ENCODE results near the gene ADH1C.
A peak's percentile ranks its signal among the peaks of the same experiment; 100 is the strongest.
"Not testable (repeated sequence)": the region's sequence is repeated elsewhere in the genome, so short reads cannot be mapped to it uniquely, and the experiment has no call there.

Gene ADH1C

GRCh38 chr4:99352602-99353537, at the start of gene ADH1C:
TSS of gene ADH1C (minus strand) at chr4:99352746. CDS start at chr4:99352675, 71 bp downstream.
- FAIRE-seq (no peak), DNase-seq (ENCODE audit: extremely low spot score, insufficient read length, low read depth) (no peak)

- FAIRE-seq = no peak
These were observed 48.3 kb upstream of the ADH1C start for GRCh38 chr4:99400831-99401230.

GRCh38 chr4:99399017-99399416, 46.5 kb upstream of the ADH1C start:
- DNase-seq (ENCODE audit: extremely low spot score, insufficient read length, low read depth) (no peak), FAIRE-seq (no peak)

More at GRCh38 chr4:99400831-99401230, 48.3 kb upstream of the ADH1C start:
- DNase-seq (ENCODE audit: extremely low spot score, insufficient read length, low read depth) = no peak

GRCh38 chr4:99395595-99396364, 43.2 kb upstream of the ADH1C start:
- FAIRE-seq (no peak), DNase-seq (ENCODE audit: extremely low spot score, insufficient read length, low read depth) (no peak)

- FAIRE-seq = no peak
- DNase-seq (ENCODE audit: extremely low spot score, insufficient read length, low read depth) = no peak
These were observed 42.4 kb upstream of the ADH1C start for GRCh38 chr4:99394896-99395295.

- no peak for FAIRE-seq
- DNase-seq (ENCODE audit: extremely low spot score, insufficient read length, low read depth) = no peak
These were observed 37.5 kb upstream of the ADH1C start for GRCh38 chr4:99390055-99390454.

GRCh38 chr4:99389606-99390005, 37.1 kb upstream of the ADH1C start:
- no peak for DNase-seq (ENCODE audit: extremely low spot score, insufficient read length, low read depth)
- no peak for FAIRE-seq

- no peak for FAIRE-seq
- DNase-seq (ENCODE audit: extremely low spot score, insufficient read length, low read depth) = no peak
These were observed 31.4 kb upstream of the ADH1C start for GRCh38 chr4:99383833-99384392.

GRCh38 chr4:99383399-99383798, 30.9 kb upstream of the ADH1C start:
- DNase-seq (ENCODE audit: extremely low spot score, insufficient read length, low read depth) (no peak), FAIRE-seq (no peak)

- no peak for FAIRE-seq
- DNase-seq (ENCODE audit: extremely low spot score, insufficient read length, low read depth) = no peak
These were observed 30.3 kb upstream of the ADH1C start for GRCh38 chr4:99382745-99383360.

- no peak for DNase-seq (ENCODE audit: extremely low spot score, insufficient read length, low read depth)
- no peak for FAIRE-seq
These were observed 29.1 kb upstream of the ADH1C start for GRCh38 chr4:99381588-99382175.

- FAIRE-seq (no peak), DNase-seq (ENCODE audit: extremely low spot score, insufficient read length, low read depth) (no peak)
These were observed 27.0 kb upstream of the ADH1C start for GRCh38 chr4:99379571-99379970.

- DNase-seq (ENCODE audit: extremely low spot score, insufficient read length, low read depth) (no peak), FAIRE-seq (no peak)
These were observed 26.3 kb upstream of the ADH1C start for GRCh38 chr4:99378876-99379275.

- not testable (repeated sequence) for DNase-seq (ENCODE audit: extremely low spot score, insufficient read length, low read depth); FAIRE-seq
These were observed 24.8 kb upstream of the ADH1C start for GRCh38 chr4:99377341-99377740.

- DNase-seq (ENCODE audit: extremely low spot score, insufficient read length, low read depth); FAIRE-seq: not testable (repeated sequence)
These were observed 19.9 kb upstream of the ADH1C start for GRCh38 chr4:99372464-99372863.

- not testable (repeated sequence) for FAIRE-seq; DNase-seq (ENCODE audit: extremely low spot score, insufficient read length, low read depth)
These were observed 15.3 kb upstream of the ADH1C start for GRCh38 chr4:99367817-99368216.

- DNase-seq (ENCODE audit: extremely low spot score, insufficient read length, low read depth) (no peak), FAIRE-seq (peak; percentile 55)
These were observed 13.9 kb upstream of the ADH1C start for GRCh38 chr4:99366491-99366890.

GRCh38 chr4:99362768-99363167, 10.2 kb upstream of the ADH1C start:
- no peak for DNase-seq (ENCODE audit: extremely low spot score, insufficient read length, low read depth)
- FAIRE-seq = no peak

- FAIRE-seq (no peak), DNase-seq (ENCODE audit: extremely low spot score, insufficient read length, low read depth) (no peak)
These were observed 9.3 kb upstream of the ADH1C start for GRCh38 chr4:99361899-99362275.
